HepG2 (cell line): Measurements from ENCODE around the gene ZNF547. TPM values are rescaled to one million over a fixed set of nuclear protein-coding genes. Genes with fewer than 3 reads are reported as not detected.
A peak's percentile ranks its signal among the peaks of the same experiment; 100 is the strongest.

ENCODE experiments used
- CBX1 ChIP-seq: IDR thresholded peaks from one replicate; pipeline ENCODE4 v1.6.1; 2016; ENCODE audit warnings: antibody characterized with exemption, low read depth
- KLF12 ChIP-seq: sonication (generic); formaldehyde crosslinking; IDR thresholded peaks from 2 replicates; pipeline ENCODE4 v1.4.0; 2020; ENCODE audit warnings: missing genetic modification reagents, borderline replicate concordance
- MATR3 ChIP-seq: sonication (generic); formaldehyde crosslinking; IDR thresholded peaks from 2 replicates; pipeline ENCODE4 v1.4.0; 2020; ENCODE audit warnings: missing genetic modification reagents
- MEF2D ChIP-seq: sonication (generic); formaldehyde crosslinking; IDR thresholded peaks from 2 replicates; pipeline ENCODE4 v1.5.1; 2020; ENCODE audit warnings: mild to moderate bottlenecking, missing genetic modification reagents
- NAIF1 ChIP-seq: sonication (generic); formaldehyde crosslinking; IDR thresholded peaks from 2 replicates; pipeline ENCODE4 v1.5.0; 2020; ENCODE audit warnings: mild to moderate bottlenecking, missing genetic modification reagents, borderline replicate concordance
- SMAD1 ChIP-seq: sonication (generic); formaldehyde crosslinking; IDR thresholded peaks from 2 replicates; pipeline ENCODE4 v1.4.0; 2020; ENCODE audit warnings: missing genetic modification reagents, low read depth, mild to moderate bottlenecking, borderline replicate concordance
- WIZ ChIP-seq: sonication (generic); formaldehyde crosslinking; IDR thresholded peaks from 2 replicates; pipeline ENCODE4 v1.5.1; 2020; ENCODE audit warnings: mild to moderate bottlenecking, missing genetic modification reagents
- ZNF160 ChIP-seq: sonication (generic); formaldehyde crosslinking; IDR thresholded peaks from 2 replicates; pipeline ENCODE4 v1.8.0; 2022; ENCODE audit warnings: mild to moderate bottlenecking, inconsistent platforms, missing genetic modification reagents
- ZNF232 ChIP-seq: sonication (generic); formaldehyde crosslinking; IDR thresholded peaks from 2 replicates; pipeline ENCODE4 v1.4.0; 2020; ENCODE audit warnings: missing genetic modification reagents, borderline replicate concordance
- ZNF30 ChIP-seq: sonication (generic); formaldehyde crosslinking; IDR thresholded peaks from 2 replicates; pipeline ENCODE4 v1.5.0; 2020; ENCODE audit warnings: mild to moderate bottlenecking, missing genetic modification reagents
- ZNF350 ChIP-seq: sonication (generic); formaldehyde crosslinking; IDR thresholded peaks from 2 replicates; pipeline ENCODE4 v1.4.0; 2020; ENCODE audit warnings: mild to moderate bottlenecking, low read depth, missing genetic modification reagents, borderline replicate concordance
- ZNF598 ChIP-seq: sonication (generic); formaldehyde crosslinking; IDR thresholded peaks from 2 replicates; pipeline ENCODE4 v1.5.1; 2020; ENCODE audit warnings: mild to moderate bottlenecking, missing genetic modification reagents, borderline replicate concordance
- ZSCAN31 ChIP-seq: sonication (generic); formaldehyde crosslinking; IDR thresholded peaks from 2 replicates; pipeline ENCODE4 v1.5.0; 2020; ENCODE audit warnings: low read depth, mild to moderate bottlenecking, missing genetic modification reagents
- polyA plus RNA-seq, 8 experiments: library from polyadenylated mRNA; depleted of rRNA in 3 of 8; stranded (reverse) in 7 of 8; unstranded in 1 of 8; fragments of >200 nt; fragmentation: Illumina TruSeq in 4 of 8; extraction: Trizol in 4 of 8; gene quantifications; 2 replicates each; pipeline versions ENCODE4 v1.2.1 to v1.2.3, GENCODE V29; 2011 to 2016; ENCODE audit warnings: low read depth in 4 of 8, missing spikeins in 1 of 8, mixed read lengths in 1 of 8; ENCODE audit not compliant: insufficient read depth in 1 of 8
- total RNA-seq, 5 experiments: library from RNA; depleted of rRNA; stranded (reverse); fragments of >200 nt; fragmentation: Illumina TruSeq; extraction: Trizol; gene quantifications; 2 replicates each; pipeline ENCODE4 v1.2.3, GENCODE V29; 2016; ENCODE audit warnings: low read depth in 1 of 5
- TF ChIP-seq, protein P1 (sequence below), 2 experiments: fragments of 450-650 bp in 1 of 2; sonication (generic) in 1 of 2; formaldehyde crosslinking in 1 of 2; IDR thresholded peaks; 2 replicates each; pipeline versions ENCODE4 v1.6.1 to v1.8.0; 2016 to 2022; ENCODE audit warnings: antibody characterized with exemption in 1 of 2, mild to moderate bottlenecking in 1 of 2, missing genetic modification reagents in 1 of 2
- TF ChIP-seq, protein P2 (sequence below): IDR thresholded peaks from 2 replicates; pipeline ENCODE4 v1.6.1; 2016; ENCODE audit warnings: low read depth, control low read depth
- TF ChIP-seq, protein P3 (sequence below): sonication (generic); formaldehyde crosslinking; IDR thresholded peaks from 2 replicates; pipeline ENCODE4 v1.4.0; 2020; ENCODE audit warnings: mild to moderate bottlenecking, missing genetic modification reagents

Gene ZNF547
- total and polyA plus RNA-seq, 2 of the 13 experiments (the other 11 are each of a cell fraction or from before 2014, with no cell fraction given), result 2.0 to 2.6 TPM

DNA sequence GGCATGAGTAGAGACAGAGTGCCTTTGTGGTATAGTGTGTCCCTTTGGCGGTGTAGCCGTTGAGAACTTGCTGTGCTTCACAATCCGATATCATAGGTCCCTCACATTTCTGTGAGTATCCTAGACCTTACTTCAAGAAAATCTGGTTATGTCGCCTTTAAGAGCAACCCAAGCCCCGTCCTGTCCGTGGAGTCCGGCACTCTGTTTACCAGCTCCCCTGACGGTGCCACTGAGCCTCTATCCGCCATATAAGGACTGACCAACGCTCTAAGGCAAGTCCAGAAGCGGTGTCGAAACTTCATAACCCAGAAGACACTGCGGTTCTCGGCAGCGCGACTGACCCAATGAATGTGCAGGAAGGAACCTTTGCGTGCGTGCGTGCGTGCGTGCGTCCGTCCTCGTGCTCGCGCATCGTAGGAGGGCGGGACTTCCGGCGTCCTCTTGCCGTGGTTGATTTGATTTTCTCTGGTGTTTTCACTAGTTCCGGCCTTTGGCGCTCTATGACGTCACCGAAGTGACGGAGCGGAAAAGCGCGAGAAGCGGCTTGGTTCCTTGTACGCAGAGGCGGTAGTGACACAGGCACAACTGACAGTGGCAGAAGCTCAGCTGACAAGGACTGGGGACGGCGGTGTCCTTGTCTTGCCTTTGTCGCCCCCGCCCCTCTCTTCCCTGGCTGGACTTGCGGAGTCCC lies at the start of gene ZNF547, which contains the start of gene TRAPPC2B (continued):
- TF ChIP-seq, protein P1, sequence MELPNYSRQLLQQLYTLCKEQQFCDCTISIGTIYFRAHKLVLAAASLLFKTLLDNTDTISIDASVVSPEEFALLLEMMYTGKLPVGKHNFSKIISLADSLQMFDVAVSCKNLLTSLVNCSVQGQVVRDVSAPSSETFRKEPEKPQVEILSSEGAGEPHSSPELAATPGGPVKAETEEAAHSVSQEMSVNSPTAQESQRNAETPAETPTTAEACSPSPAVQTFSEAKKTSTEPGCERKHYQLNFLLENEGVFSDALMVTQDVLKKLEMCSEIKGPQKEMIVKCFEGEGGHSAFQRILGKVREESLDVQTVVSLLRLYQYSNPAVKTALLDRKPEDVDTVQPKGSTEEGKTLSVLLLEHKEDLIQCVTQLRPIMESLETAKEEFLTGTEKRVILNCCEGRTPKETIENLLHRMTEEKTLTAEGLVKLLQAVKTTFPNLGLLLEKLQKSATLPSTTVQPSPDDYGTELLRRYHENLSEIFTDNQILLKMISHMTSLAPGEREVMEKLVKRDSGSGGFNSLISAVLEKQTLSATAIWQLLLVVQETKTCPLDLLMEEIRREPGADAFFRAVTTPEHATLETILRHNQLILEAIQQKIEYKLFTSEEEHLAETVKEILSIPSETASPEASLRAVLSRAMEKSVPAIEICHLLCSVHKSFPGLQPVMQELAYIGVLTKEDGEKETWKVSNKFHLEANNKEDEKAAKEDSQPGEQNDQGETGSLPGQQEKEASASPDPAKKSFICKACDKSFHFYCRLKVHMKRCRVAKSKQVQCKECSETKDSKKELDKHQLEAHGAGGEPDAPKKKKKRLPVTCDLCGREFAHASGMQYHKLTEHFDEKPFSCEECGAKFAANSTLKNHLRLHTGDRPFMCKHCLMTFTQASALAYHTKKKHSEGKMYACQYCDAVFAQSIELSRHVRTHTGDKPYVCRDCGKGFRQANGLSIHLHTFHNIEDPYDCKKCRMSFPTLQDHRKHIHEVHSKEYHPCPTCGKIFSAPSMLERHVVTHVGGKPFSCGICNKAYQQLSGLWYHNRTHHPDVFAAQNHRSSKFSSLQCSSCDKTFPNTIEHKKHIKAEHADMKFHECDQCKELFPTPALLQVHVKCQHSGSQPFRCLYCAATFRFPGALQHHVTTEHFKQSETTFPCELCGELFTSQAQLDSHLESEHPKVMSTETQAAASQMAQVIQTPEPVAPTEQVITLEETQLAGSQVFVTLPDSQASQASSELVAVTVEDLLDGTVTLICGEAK (IDR thresholded peaks at IDR 0.05), result peak; percentile 66
- TF ChIP-seq, protein P1 (CRISPR knock-in tag; IDR thresholded peaks at IDR 0.05), result peak; percentile 47; the same call in 1 of the 2 replicates
- TF ChIP-seq ZNF350 (CRISPR knock-in tag) (peak; percentile 85; the same call in 1 of the 2 replicates), WIZ (CRISPR knock-in tag) (no peak), SMAD1 (CRISPR knock-in tag) (no peak), ZSCAN31 (CRISPR knock-in tag) (peak; percentile 49), KLF12 (CRISPR knock-in tag) (no peak), NAIF1 (no peak), ZNF160 (CRISPR knock-in tag) (no peak), ZNF30 (CRISPR knock-in tag) (no peak), MEF2D (CRISPR knock-in tag) (no peak), ZNF598 (peak; percentile 82; the same call in 1 of the 2 replicates), ZNF232 (CRISPR knock-in tag) (no peak), CBX1 (no peak), MATR3 (no peak)
- TF ChIP-seq, protein P2, sequence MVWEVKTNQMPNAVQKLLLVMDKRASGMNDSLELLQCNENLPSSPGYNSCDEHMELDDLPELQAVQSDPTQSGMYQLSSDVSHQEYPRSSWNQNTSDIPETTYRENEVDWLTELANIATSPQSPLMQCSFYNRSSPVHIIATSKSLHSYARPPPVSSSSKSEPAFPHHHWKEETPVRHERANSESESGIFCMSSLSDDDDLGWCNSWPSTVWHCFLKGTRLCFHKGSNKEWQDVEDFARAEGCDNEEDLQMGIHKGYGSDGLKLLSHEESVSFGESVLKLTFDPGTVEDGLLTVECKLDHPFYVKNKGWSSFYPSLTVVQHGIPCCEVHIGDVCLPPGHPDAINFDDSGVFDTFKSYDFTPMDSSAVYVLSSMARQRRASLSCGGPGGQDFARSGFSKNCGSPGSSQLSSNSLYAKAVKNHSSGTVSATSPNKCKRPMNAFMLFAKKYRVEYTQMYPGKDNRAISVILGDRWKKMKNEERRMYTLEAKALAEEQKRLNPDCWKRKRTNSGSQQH (CRISPR knock-in tag), result peak; percentile 87; the same call in 1 of the 2 replicates
- TF ChIP-seq, protein P3, sequence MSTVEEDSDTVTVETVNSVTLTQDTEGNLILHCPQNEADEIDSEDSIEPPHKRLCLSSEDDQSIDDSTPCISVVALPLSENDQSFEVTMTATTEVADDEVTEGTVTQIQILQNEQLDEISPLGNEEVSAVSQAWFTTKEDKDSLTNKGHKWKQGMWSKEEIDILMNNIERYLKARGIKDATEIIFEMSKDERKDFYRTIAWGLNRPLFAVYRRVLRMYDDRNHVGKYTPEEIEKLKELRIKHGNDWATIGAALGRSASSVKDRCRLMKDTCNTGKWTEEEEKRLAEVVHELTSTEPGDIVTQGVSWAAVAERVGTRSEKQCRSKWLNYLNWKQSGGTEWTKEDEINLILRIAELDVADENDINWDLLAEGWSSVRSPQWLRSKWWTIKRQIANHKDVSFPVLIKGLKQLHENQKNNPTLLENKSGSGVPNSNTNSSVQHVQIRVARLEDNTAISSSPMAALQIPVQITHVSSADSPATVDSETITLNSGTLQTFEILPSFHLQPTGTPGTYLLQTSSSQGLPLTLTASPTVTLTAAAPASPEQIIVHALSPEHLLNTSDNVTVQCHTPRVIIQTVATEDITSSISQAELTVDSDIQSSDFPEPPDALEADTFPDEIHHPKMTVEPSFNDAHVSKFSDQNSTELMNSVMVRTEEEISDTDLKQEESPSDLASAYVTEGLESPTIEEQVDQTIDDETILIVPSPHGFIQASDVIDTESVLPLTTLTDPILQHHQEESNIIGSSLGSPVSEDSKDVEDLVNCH (CRISPR knock-in tag), result no peak
